Smooth muscle cell (in vitro differentiated cells): ENCODE measurements around the gene GP5. TPM values are rescaled to one million over a fixed set of nuclear protein-coding genes. Genes with fewer than 3 reads are reported as not detected.

Experiments
- DNase-seq: peaks from one replicate; lab custom pipeline; 2025; ENCODE audit not compliant: unreplicated experiment; lab: John Stamatoyannopoulos, UW
- H2AFZ ChIP-seq: fragments of 200-600 bp; sonication (generic); 2 replicates; pipeline ENCODE4 v1.6.0; 2016; ENCODE audit warnings: antibody characterized with exemption, low read depth, mild to moderate bottlenecking
- H3F3A ChIP-seq: fragments of 200-600 bp; sonication (generic); 2 replicates; pipeline ENCODE4 v1.6.0; 2017; ENCODE audit warnings: antibody characterized with exemption, low read depth
- H3K27ac ChIP-seq: fragments of 200-600 bp; sonication (generic); 2 replicates; pipeline ENCODE4 v1.5.1; 2016; ENCODE audit warnings: low read depth, mild to moderate bottlenecking
- H3K27me3 ChIP-seq: fragments of 200-600 bp; sonication (generic); 2 replicates; pipeline ENCODE4 v1.6.1; 2016; ENCODE audit warnings: low read depth, mild to moderate bottlenecking
- H3K36me3 ChIP-seq: fragments of 200-600 bp; sonication (generic); 2 replicates; pipeline ENCODE4 v1.5.1; 2016; ENCODE audit warnings: low read depth
- H3K4me1 ChIP-seq: fragments of 200-600 bp; sonication (generic); 2 replicates; pipeline ENCODE4 v1.5.1; 2016; ENCODE audit warnings: low read depth
- H3K4me2 ChIP-seq: fragments of 200-600 bp; sonication (generic); 2 replicates; pipeline ENCODE4 v1.6.0; 2016; ENCODE audit warnings: mild to moderate bottlenecking
- H3K4me3 ChIP-seq: fragments of 200-600 bp; sonication (generic); 2 replicates; pipeline ENCODE4 v1.5.1; 2016; ENCODE audit warnings: mild to moderate bottlenecking
- H3K79me2 ChIP-seq: fragments of 200-600 bp; sonication (generic); 2 replicates; pipeline ENCODE4 v1.6.0; 2016; ENCODE audit warnings: low read depth, mild to moderate bottlenecking
- H3K9ac ChIP-seq: fragments of 200-600 bp; sonication (generic); 2 replicates; pipeline ENCODE4 v1.6.0; 2016; ENCODE audit warnings: low read depth
- H3K9me3 ChIP-seq: fragments of 200-600 bp; sonication (generic); replicated peaks from 2 replicates; pipeline ENCODE4 v1.5.1; 2016; ENCODE audit warnings: low read depth
- H4K20me1 ChIP-seq: fragments of 200-600 bp; sonication (generic); 2 replicates; pipeline ENCODE4 v1.6.0; 2016; ENCODE audit warnings: low read depth
- CTCF ChIP-seq: fragments of 200-600 bp; sonication (generic); IDR thresholded peaks from 2 replicates; pipeline ENCODE4 v1.5.1; 2017; ENCODE audit warnings: borderline replicate concordance, mild to moderate bottlenecking, antibody characterized with exemption; ENCODE audit not compliant: insufficient read depth, poor library complexity, severe bottlenecking
- WGBS: methylation state at CpG from one replicate; pipeline ENCODE4 v1.1.7; 2016; ENCODE audit warnings: low lambda C conversion rate; 5-methylcytosine and 5-hydroxymethylcytosine counted together
- polyA plus RNA-seq: library from polyadenylated mRNA; unstranded; fragments of >200 nt; fragmentation: Nextera tagmentation; extraction: Ambion mirVana; gene quantifications from 2 replicates; pipeline ENCODE4 v1.2.1, GENCODE V29; 2016
- total RNA-seq: library from RNA; depleted of rRNA; stranded (reverse); fragments of >200 nt; gene quantifications from 2 replicates; pipeline ENCODE4 v1.2.3, GENCODE V29; 2014

The GP5 gene
- total and polyA plus RNA-seq, 2 experiments from 2014 or later, result not detected

- H3K9ac ChIP-seq, result no peak within 1 kb of the TSS
- H3K27ac ChIP-seq, result no peak within 1 kb of the TSS
- no peak within 1 kb of the TSS for H2AFZ ChIP-seq
- no peaks in the 10 kb centered on the region for H3K4me1 ChIP-seq
- no peaks in the 10 kb centered on the region for H3F3A ChIP-seq
- no peaks in the 10 kb centered on the region for H3K79me2 ChIP-seq
- no peak for TF ChIP-seq CTCF
- 94% methylated on average over 24 of the region's 24 CpGs for WGBS
- no peaks in the 10 kb centered on the region for H3K9me3 ChIP-seq
- H3K4me3 ChIP-seq, result no peak within 1 kb of the TSS
- no peaks in the 10 kb centered on the region for H3K36me3 ChIP-seq
- no peak within 1 kb of the TSS for H3K4me2 ChIP-seq
- H3K27me3 ChIP-seq, result peaks cover 3% of the 10 kb centered on the region
- DNase-seq, result no peak
- H4K20me1 ChIP-seq, result no peaks in the 10 kb centered on the region
These were observed 47.9 kb downstream of the GP5 start, which contains the start of gene CPN2 for GRCh38 chr3:194351080-194351672. Gene CPN2 (minus strand): TSS chr3:194351328. CDS start chr3:194342702, 8,626 bp downstream.

GRCh38 chr3:194350726-194351071, 48.4 kb downstream of the GP5 start:
- no peaks in the 10 kb centered on the region for H3F3A ChIP-seq
- no peaks in the 10 kb centered on the region for H3K79me2 ChIP-seq
- H3K9ac ChIP-seq, result no peak overlapping the region
- H3K4me3 ChIP-seq, result no peak overlapping the region
- no peak for TF ChIP-seq CTCF
- H4K20me1 ChIP-seq, result no peaks in the 10 kb centered on the region
- H3K27ac ChIP-seq, result no peak overlapping the region
- H3K4me2 ChIP-seq, result no peak overlapping the region
- H3K27me3 ChIP-seq, result no peaks in the 10 kb centered on the region
- no peak overlapping the region for H2AFZ ChIP-seq
- H3K9me3 ChIP-seq, result no peaks in the 10 kb centered on the region
- WGBS, result 74% methylated on average over 3 of the region's 3 CpGs
- H3K36me3 ChIP-seq, result no peaks in the 10 kb centered on the region
- H3K4me1 ChIP-seq, result no peaks in the 10 kb centered on the region
- no peak for DNase-seq

- WGBS, result 88% methylated on average over 6 of the region's 6 CpGs
- Histone ChIP-seq H4K20me1 (no peaks in the 10 kb centered on the region), H3K9ac (no peak overlapping the region), H3F3A (no peaks in the 10 kb centered on the region), H3K4me3 (no peak overlapping the region), H3K27me3 (no peaks in the 10 kb centered on the region), H3K27ac (no peak overlapping the region), H3K4me2 (no peak overlapping the region), H3K9me3 (no peaks in the 10 kb centered on the region), H3K79me2 (no peaks in the 10 kb centered on the region), H3K4me1 (no peaks in the 10 kb centered on the region), H3K36me3 (no peaks in the 10 kb centered on the region), H2AFZ (no peak overlapping the region)
- TF ChIP-seq CTCF, result no peak
- DNase-seq, result no peak
These were observed 50.7 kb downstream of the GP5 start for GRCh38 chr3:194348354-194348753.

GRCh38 chr3:194346621-194347020, 52.4 kb downstream of the GP5 start:
- Histone ChIP-seq H3K27ac (no peak overlapping the region), H3K4me2 (no peak overlapping the region), H3K36me3 (no peaks in the 10 kb centered on the region), H3K4me3 (no peak overlapping the region), H3F3A (no peaks in the 10 kb centered on the region), H3K9ac (no peak overlapping the region), H4K20me1 (no peaks in the 10 kb centered on the region), H2AFZ (no peak overlapping the region), H3K79me2 (no peaks in the 10 kb centered on the region), H3K9me3 (no peaks in the 10 kb centered on the region), H3K27me3 (no peaks in the 10 kb centered on the region), H3K4me1 (no peaks in the 10 kb centered on the region)
- 75% methylated on average over 5 of the region's 5 CpGs for WGBS
- no peak for TF ChIP-seq CTCF
- DNase-seq, result no peak
